Omental fat pad (tissue), 4 donors: ENCODE data around the gene AFAP1. TPM values are rescaled to one million over a fixed set of nuclear protein-coding genes. Genes with fewer than 3 reads are reported as not detected.

Experiments used
- ATAC-seq: fragments of 150-250 bp; one replicate; pipeline ENCODE4 v1.9.1; 2016; ENCODE audit warnings: mild to moderate bottlenecking, moderate library complexity; ENCODE audit not compliant: low FRiP score
- DNase-seq: peaks from one replicate; pipeline ENCODE4 v3.0.0-alpha.2; 2019; ENCODE audit warnings: low spot score
- total RNA-seq, 4 donors: library from RNA; depleted of rRNA; stranded (reverse); fragments of >200 nt; gene quantifications; one replicate each; pipeline ENCODE4 v1.1.0, GENCODE V29; 2016
- TF ChIP-seq, protein P1 (sequence below), 3 donors: fragments of 450-650 bp; IDR thresholded peaks; one replicate each; pipeline ENCODE4 v1.5.1; 2016 to 2017; ENCODE audit warnings: antibody characterized with exemption in 3 of 3, mild to moderate bottlenecking in 3 of 3, moderate library complexity in 2 of 3

The AFAP1 gene
- total RNA-seq, 4 donors from 2014 or later, result 24.6 to 35.5 (median 26.9) TPM

DNA sequence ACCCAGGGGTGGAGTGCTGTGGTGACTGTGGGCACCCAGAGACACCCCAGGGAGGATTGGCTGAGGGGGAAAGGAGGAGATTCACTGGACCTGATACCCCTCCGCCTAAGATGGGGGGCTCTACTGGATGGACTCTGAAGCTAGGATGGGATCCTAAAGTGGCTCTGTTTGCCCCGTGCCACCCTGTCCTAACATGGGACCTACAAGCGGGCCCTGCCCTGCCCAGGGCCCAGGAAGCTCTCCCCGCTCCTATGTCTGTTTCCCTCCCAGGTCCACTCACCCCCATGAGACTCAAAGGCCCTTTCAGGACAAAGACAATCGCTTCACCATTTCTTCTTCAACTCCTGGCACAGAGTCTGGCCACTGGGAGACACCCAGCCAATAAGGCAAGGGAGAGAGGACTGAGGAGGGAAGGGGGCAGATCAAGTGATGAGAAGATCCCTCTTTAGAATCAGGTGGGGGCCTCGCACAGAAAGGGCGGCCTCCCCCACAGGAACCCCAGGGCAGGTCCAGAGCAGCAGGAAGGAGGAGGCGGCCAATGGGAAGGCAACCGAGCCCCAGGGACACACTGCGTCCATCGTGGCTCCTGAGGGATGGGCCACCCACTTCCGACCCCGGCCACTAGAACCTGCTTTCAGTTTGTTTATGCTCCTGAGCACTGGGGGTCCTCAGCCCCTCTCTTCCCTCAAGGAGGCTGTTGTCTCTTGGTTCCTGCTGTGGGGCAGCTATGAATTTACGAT lies 155.4 kb downstream of the AFAP1 start:
- DNase-seq, result no peak
- TF ChIP-seq, protein P1, sequence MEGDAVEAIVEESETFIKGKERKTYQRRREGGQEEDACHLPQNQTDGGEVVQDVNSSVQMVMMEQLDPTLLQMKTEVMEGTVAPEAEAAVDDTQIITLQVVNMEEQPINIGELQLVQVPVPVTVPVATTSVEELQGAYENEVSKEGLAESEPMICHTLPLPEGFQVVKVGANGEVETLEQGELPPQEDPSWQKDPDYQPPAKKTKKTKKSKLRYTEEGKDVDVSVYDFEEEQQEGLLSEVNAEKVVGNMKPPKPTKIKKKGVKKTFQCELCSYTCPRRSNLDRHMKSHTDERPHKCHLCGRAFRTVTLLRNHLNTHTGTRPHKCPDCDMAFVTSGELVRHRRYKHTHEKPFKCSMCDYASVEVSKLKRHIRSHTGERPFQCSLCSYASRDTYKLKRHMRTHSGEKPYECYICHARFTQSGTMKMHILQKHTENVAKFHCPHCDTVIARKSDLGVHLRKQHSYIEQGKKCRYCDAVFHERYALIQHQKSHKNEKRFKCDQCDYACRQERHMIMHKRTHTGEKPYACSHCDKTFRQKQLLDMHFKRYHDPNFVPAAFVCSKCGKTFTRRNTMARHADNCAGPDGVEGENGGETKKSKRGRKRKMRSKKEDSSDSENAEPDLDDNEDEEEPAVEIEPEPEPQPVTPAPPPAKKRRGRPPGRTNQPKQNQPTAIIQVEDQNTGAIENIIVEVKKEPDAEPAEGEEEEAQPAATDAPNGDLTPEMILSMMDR (IDR thresholded peaks at IDR 0.05), result no peak
- no peak for ATAC-seq

DNA sequence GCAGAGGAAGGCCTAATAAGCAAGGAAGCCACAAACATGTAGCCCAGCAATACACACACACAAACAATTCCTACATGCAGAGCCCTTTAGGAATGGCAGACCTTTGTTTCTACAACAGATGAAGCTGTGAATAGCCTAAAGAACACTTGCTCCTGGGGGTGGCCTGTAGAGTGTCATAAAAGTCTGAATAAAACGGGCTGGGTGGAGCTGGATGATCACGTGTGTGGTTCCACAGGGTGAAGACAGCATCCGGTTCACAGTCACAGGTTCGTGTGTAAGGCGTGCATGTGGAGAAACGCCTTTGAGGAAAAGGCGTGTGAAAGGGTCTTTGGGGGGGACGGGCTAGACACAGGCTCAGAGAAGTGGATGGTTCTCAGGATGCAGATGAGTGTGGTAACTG lies 156.1 kb downstream of the AFAP1 start:
- no peak for ATAC-seq
- no peak for DNase-seq
- TF ChIP-seq, protein P1 (IDR thresholded peaks at IDR 0.05), result no peak

DNA sequence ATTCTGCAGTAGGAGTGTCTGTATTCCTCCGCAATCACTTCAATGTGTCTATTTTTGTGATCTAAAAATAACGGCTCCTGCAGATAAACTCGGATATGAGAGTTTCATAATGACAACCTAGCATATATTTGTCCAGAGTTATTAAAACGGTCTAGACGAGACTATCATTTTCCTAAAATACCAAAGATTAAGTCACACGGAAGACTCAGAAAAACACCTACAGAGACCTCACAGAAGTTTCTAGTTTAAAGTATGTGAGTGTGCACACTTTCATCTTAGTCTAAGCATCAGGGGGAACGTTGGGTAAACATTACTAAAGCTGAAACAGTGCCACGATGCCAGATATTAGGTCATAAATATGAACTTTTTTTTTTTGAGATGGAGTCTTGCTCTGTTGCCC lies 156.9 kb downstream of the AFAP1 start:
- TF ChIP-seq, protein P1 (IDR thresholded peaks at IDR 0.05), result no peak
- no peak for ATAC-seq
- no peak for DNase-seq

DNA sequence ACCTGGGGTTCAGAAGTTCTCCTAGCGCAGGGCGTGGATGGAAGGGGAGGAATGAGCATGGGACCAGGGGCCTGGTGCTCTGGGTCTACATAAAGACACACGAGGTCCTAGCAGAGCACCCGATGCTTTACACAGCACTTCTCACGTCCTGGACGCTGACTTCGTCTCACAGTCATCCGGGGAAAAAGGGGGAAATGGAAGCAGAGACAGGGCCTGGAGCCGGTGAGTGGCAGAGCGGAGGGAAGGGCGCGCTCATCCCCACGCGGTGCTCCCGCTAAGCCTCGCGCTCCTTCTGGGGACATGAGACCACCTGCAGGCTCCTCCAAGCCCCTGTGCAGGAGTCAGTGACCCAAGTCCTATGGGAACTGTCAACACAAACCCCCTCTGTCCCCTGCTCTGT lies 157.7 kb downstream of the AFAP1 start:
- ATAC-seq, result no peak
- no peak for DNase-seq
- TF ChIP-seq, protein P1 (IDR thresholded peaks at IDR 0.05), result no peak

DNA sequence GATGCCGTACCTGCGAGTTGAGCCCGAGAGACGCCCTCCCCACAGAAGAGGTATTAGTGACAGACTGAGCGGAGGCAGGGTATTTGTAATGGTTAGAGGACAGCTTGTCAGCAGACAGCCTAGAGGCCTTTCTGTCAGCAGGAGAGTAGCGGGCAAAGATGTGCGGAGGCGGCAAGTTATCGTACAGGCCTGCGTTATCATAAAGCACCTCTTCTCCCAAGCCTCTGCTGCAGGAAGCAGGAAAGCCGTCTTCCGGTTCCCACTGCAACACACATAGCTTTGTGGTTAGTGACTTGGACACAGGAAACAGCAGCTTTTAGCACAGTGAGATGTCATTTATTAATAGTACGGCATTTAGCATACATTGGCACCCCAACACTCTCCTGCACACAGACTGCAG lies 158.3 kb downstream of the AFAP1 start:
- TF ChIP-seq, protein P1 (IDR thresholded peaks at IDR 0.05), result no peak
- ATAC-seq (no peak), DNase-seq (no peak)

DNA sequence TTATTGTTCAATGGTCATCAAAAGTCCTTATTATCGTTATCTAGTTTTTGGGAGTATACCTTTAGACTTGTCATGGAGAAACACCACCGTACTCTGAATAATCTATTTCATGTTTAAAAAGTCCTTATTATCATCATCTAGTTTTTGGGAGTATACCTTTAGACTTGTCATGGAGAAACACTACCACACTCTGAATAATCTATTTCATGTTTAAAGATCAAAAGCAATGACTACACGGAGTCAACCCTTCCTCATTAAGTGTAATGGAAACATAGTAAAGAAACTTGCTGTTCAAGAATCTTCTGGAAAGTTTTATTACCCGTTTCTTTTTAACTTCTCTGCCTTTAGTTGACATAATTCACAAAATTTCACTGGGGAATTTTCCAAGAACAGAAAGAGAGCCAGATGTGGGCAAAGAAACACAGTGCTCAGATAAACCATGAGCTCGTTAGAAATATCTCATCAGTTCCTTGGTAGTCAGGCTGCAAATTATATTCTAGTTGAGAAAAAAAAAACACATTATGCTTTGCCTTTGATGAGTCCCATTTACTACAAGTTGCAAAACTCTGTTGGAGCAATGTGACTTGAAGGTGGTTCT lies 158.8 kb downstream of the AFAP1 start:
- no peak for DNase-seq
- TF ChIP-seq, protein P1 (IDR thresholded peaks at IDR 0.05), result no peak
- no peak for ATAC-seq

DNA sequence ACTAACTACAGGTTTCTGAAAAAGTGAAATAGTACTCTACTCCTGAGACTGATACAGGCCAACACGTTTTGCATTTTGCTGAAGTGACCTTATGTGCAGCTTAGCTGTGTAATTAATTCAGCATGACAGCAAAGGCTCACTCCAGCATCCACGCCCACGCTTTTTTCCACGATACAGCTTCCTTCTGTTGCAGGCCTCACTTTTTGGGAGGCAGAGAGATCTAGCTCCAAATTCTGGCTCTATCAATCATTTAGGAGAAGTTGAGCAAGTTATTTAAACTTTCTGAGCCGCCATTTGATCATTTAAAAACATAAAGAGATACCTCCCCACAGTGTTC lies 160.3 kb downstream of the AFAP1 start:
- ATAC-seq (peak; percentile 28), DNase-seq (no peak)
- TF ChIP-seq, protein P1 (IDR thresholded peaks at IDR 0.05), result no peak
